Neutrophil (primary cell): ENCODE data around the gene DLD.

Experiments
- H3K27ac ChIP-seq: fragments of 200-600 bp; sonication (generic); 2 replicates; pipeline ENCODE4 v1.5.1; 2016; ENCODE audit warnings: mild to moderate bottlenecking, moderate library complexity
- H3K27me3 ChIP-seq: fragments of 200-600 bp; sonication (generic); 2 replicates; pipeline ENCODE4 v1.6.0; 2016; ENCODE audit warnings: mild to moderate bottlenecking
- H3K36me3 ChIP-seq: fragments of 200-600 bp; sonication (generic); 2 replicates; pipeline ENCODE4 v1.5.1; 2017
- H3K4me1 ChIP-seq, 2 experiments: fragments of 200-600 bp in 1 of 2; sonication (generic) in 1 of 2; 1 replicate in 1 of 2; 2 replicates in 1 of 2; pipeline versions ENCODE4 v1.5.1 to v1.6.1; 2013 to 2016; ENCODE audit warnings: low read depth in 1 of 2, low read length in 1 of 2, mild to moderate bottlenecking in 1 of 2, moderate library complexity in 1 of 2; ENCODE audit not compliant: control insufficient read depth in 1 of 2, insufficient read depth in 1 of 2
- H3K4me3 ChIP-seq, 2 experiments: fragments of 200-600 bp in 1 of 2; sonication (generic) in 1 of 2; 1 replicate in 1 of 2; 2 replicates in 1 of 2; pipeline ENCODE4 v1.5.1; 2013 to 2016; ENCODE audit warnings: low read depth in 1 of 2, low read length in 1 of 2, mild to moderate bottlenecking in 1 of 2, moderate library complexity in 1 of 2
- H3K9me3 ChIP-seq: fragments of 200-600 bp; sonication (generic); 2 replicates; pipeline ENCODE4 v1.5.1; 2016
- CTCF ChIP-seq: fragments of 200-600 bp; sonication (generic); IDR thresholded peaks from 2 replicates; pipeline ENCODE4 v1.5.1; 2016; ENCODE audit warnings: antibody characterized with exemption

DLD gene

GRCh38 chr7:107924841-107925504 lies 34.0 kb downstream of the DLD start:
- H3K27ac ChIP-seq: peak overlapping the region; percentile 78

GRCh38 chr7:107926481-107926880 lies 35.5 kb downstream of the DLD start:
- H3K27ac ChIP-seq: peak overlapping the region; percentile 0
- H3K4me3 ChIP-seq: no peak overlapping the region
- no peak for TF ChIP-seq CTCF
- H3K36me3 ChIP-seq: peaks cover 30% of the 10 kb centered on the region
- H3K27me3 ChIP-seq: no peaks in the 10 kb centered on the region
- H3K9me3 ChIP-seq: no peaks in the 10 kb centered on the region
- H3K4me1 ChIP-seq: peaks cover 39 to 50% of the 10 kb centered on the region in 2 experiments

More at GRCh38 chr7:107924841-107925504, 34.0 kb downstream of the DLD start:
- no peaks in the 10 kb centered on the region for H3K9me3 ChIP-seq
- H3K4me1 ChIP-seq: peaks cover 39 to 54% of the 10 kb centered on the region in 2 experiments
- no peak for TF ChIP-seq CTCF
- no peaks in the 10 kb centered on the region for H3K27me3 ChIP-seq
- H3K4me3 ChIP-seq: peak overlapping the region in 1 of 2 experiments; percentile 2
- H3K36me3 ChIP-seq: peaks cover 34% of the 10 kb centered on the region

GRCh38 chr7:107931740-107932515 lies 40.9 kb downstream of the DLD start:
- H3K4me1 ChIP-seq: peaks cover 12 to 13% of the 10 kb centered on the region in 2 experiments
- H3K36me3 ChIP-seq: peaks cover 31% of the 10 kb centered on the region
- no peaks in the 10 kb centered on the region for H3K27me3 ChIP-seq
- no peak overlapping the region for H3K27ac ChIP-seq
- H3K9me3 ChIP-seq: no peaks in the 10 kb centered on the region
- no peak for TF ChIP-seq CTCF
- no peak overlapping the region for H3K4me3 ChIP-seq

- no peak overlapping the region for H3K4me3 ChIP-seq
- no peak for TF ChIP-seq CTCF
- peaks cover 13 to 14% of the 10 kb centered on the region in 2 experiments for H3K4me1 ChIP-seq
- H3K27me3 ChIP-seq: no peaks in the 10 kb centered on the region
- H3K9me3 ChIP-seq: no peaks in the 10 kb centered on the region
- H3K27ac ChIP-seq: no peak overlapping the region
- peaks cover 31% of the 10 kb centered on the region for H3K36me3 ChIP-seq
These were observed 41.8 kb downstream of the DLD start for GRCh38 chr7:107932805-107933204.

GRCh38 chr7:107933386-107934013 lies 42.5 kb downstream of the DLD start:
- no peak for TF ChIP-seq CTCF
- H3K9me3 ChIP-seq: no peaks in the 10 kb centered on the region
- no peak overlapping the region for H3K4me3 ChIP-seq
- no peaks in the 10 kb centered on the region for H3K27me3 ChIP-seq
- H3K27ac ChIP-seq: no peak overlapping the region
- H3K4me1 ChIP-seq: peaks cover 13 to 18% of the 10 kb centered on the region in 2 experiments
- peaks cover 29% of the 10 kb centered on the region for H3K36me3 ChIP-seq
